GM12865 (cell line): ENCODE results near the gene CYB561D1.

Experiments used
- DNase-seq: peaks from one replicate; pipeline ENCODE4 v3.0.0; 2010; ENCODE audit warnings: low read depth
- H3K4me3 ChIP-seq: 2 replicates; pipeline ENCODE4 v1.5.1; 2011; ENCODE audit warnings: mild to moderate bottlenecking, low read depth, low read length, control low read depth
- TF ChIP-seq, protein P1 (sequence below): IDR thresholded peaks from 2 replicates; pipeline ENCODE4 v1.5.1; 2011; ENCODE audit warnings: low read length, control low read depth, low read depth, inconsistent platforms; ENCODE audit not compliant: insufficient read depth; ENCODE audit errors: missing control alignments

The CYB561D1 gene

DNA sequence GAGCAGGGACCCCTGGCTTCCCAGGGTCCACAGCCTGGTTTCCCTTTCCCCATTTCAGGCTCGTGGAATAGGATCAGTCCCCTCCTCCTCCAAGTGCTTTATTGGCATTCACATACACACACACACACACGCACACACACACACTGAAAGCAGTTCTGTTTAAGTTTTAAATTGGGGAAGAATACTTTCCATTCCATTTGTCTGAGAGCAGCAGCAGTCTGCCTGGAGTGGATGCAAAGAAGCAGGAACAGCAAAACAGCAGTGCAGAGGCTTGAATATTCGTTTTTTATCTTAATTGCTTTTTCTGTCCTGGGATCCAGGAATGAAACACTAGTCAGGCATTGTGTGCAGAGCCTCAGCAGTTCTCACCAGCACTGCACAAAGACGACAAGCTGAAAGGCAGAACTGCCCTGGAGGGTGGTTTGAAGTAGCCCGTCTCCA is 7.1 kb downstream of the CYB561D1 start:
- no peak for DNase-seq
- TF ChIP-seq, protein P1, sequence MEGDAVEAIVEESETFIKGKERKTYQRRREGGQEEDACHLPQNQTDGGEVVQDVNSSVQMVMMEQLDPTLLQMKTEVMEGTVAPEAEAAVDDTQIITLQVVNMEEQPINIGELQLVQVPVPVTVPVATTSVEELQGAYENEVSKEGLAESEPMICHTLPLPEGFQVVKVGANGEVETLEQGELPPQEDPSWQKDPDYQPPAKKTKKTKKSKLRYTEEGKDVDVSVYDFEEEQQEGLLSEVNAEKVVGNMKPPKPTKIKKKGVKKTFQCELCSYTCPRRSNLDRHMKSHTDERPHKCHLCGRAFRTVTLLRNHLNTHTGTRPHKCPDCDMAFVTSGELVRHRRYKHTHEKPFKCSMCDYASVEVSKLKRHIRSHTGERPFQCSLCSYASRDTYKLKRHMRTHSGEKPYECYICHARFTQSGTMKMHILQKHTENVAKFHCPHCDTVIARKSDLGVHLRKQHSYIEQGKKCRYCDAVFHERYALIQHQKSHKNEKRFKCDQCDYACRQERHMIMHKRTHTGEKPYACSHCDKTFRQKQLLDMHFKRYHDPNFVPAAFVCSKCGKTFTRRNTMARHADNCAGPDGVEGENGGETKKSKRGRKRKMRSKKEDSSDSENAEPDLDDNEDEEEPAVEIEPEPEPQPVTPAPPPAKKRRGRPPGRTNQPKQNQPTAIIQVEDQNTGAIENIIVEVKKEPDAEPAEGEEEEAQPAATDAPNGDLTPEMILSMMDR: no peak
- no peak overlapping the region for H3K4me3 ChIP-seq

DNA sequence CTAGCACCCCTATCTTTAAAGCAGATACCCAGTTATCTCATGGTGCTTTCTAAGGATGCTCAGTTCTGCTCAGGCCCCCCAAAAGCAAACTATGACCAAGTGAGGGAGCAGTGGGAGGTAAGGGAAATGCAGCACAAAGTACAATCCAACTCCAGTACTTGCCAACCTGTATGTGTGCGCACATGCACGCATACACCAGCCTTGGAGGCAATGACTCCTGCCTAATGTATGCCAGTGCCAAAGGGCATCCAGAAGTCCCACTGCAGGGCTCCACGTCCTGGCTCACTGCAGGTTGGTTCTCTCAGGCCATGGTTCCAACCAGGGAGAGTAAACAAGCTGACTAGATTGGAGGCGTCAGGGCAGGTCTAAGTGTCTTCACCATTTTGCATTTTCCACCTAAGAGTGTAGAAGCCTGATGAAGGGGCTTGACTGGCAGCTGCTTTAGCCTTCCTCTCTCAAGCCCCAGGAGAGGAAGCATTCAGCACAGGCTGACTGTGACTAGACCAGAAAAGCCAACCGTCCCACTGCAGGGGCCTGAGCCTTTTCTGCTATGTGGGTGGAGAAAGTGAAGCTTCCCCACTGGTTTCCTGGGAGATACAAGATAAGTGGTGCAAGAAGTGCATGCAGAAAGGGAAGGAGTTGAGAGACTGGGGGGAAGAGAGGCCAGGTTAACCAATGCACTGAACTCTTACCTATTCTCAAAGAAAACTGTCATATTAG is 7.9 kb downstream of the CYB561D1 start:
- no peak overlapping the region for H3K4me3 ChIP-seq
- no peak for DNase-seq
- TF ChIP-seq, protein P1: no peak

DNA sequence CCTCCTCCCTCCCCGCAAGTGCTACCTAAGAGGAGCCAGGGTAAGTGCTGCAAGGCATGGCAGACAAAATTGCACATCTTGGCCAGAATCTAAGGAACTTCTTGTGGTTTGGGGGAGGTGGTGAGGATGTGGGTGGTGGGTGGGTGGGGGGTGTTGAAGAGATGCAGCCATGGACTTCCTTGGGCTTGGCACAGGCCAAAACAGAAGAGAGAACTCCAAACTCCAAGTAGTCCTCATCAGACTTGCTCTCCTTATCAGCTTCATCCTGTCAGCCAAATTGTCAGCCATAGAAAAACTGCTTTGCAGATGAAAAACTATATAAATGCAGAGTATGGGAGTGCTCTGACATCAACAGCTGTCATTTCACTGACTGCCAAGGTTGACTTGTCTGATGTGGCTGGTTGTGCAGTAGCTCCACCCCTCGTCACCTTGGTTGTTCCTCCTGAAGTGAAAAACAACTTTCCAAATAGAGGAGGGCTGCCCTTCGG is 8.5 kb downstream of the CYB561D1 start:
- TF ChIP-seq, protein P1: no peak
- H3K4me3 ChIP-seq: no peak overlapping the region
- DNase-seq: no peak

DNA sequence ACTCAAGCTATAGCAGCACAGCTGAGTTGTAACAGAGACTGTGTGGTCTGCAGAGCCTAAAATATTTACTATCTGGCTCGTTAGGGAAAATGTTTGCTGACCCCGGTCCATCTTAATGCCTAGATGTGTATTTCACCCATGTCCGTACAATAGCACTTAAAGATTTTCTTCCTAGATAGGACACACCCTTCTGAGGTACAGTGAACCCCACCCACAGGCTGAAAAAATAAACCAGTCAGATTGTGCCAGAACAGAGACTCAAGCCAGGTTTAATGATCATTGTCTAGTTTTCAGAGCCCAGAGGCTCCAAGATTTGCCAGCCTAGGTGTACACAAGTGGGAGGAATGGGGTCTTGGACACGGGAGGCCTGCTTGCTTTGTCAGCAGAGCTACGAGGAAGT is 10.0 kb downstream of the CYB561D1 start:
- H3K4me3 ChIP-seq: no peak overlapping the region
- TF ChIP-seq, protein P1: no peak
- no peak for DNase-seq

DNA sequence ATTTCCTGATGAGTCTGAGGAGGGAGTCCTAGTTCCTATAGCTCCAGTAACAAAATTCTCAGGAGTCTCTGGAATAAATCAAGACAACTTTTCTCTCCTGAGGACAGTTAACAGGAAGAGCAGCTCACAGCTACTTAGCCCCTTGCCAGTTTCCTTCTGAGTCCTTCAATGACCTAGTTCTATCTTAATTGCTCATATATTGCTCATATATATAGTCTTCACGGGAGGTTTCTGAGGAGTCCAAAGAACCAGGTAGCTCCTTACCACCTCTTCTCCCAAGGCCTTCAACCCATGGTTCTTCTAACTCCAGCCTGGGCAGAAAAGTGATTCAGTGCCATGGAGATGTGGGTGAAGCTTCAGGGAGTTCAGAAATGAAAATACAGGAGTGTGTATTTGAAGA is 11.1 kb downstream of the CYB561D1 start:
- H3K4me3 ChIP-seq: no peak overlapping the region
- DNase-seq: no peak
- TF ChIP-seq, protein P1: no peak

DNA sequence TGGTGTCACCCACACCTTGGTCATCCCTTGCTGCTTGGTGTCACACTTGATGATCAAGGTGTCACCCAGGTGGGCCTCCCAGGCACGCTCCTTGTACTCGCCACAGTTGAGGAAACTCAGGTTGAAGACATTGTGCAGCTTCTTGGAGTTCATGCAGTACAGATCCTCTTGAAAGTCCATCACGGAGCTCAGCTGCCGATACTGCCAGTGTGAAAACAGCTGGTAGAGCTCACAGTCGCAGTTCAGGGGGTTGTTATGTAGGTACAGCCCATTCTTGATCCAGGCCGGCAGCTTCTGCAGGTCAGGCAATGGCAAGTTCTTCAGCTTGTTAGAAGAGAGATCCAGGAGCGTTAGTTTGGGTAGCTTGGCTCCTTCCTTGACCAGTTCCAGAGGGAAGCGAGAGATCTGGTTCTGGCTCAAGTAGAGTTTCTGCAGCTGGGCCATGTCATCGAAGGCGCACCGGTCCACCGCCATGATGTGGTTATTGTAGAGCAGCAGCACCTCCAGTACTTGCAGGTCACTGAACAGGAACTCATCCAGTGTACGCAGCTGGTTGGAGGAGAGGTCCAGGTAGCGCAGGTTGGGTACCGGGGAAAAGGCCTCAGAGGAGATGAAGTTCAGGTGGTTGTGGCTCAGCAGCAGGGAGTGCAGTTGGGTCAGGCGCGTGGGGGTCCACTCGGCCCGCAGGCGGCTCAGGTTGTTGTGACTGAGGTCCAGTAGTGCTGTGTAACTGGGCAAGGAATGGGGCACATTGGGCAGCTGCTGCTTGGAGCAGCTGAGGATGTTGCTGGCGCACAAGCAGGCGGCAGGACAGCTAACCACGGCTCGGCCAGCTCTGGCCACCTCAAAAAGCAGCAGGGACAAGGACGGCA is 14.3 kb downstream of the CYB561D1 start:
- DNase-seq: no peak
- H3K4me3 ChIP-seq: no peak overlapping the region
- TF ChIP-seq, protein P1: no peak
